SK-N-MC (cell line): ENCODE data around the gene PRKAB1.
A peak's percentile ranks its signal among the peaks of the same experiment; 100 is the strongest.

ENCODE experiments used
- DNase-seq: peaks from one replicate; pipeline ENCODE4 v3.0.0-alpha.2; 2011; ENCODE audit warnings: low read depth, low spot score
- H3K27ac ChIP-seq: fragments of 200-600 bp; sonication (generic); 2 replicates; pipeline ENCODE4 v1.5.1; 2016; ENCODE audit warnings: mixed run types
- H3K36me3 ChIP-seq: fragments of 200-600 bp; sonication (generic); 2 replicates; pipeline ENCODE4 v1.6.1; 2017; ENCODE audit warnings: antibody characterized with exemption, low read length, mixed read lengths; ENCODE audit not compliant: insufficient read depth
- H3K4me3 ChIP-seq: fragments of 200-600 bp; sonication (generic); 2 replicates; pipeline ENCODE4 v1.5.1; 2016
- H3K9ac ChIP-seq: fragments of 200-600 bp; sonication (generic); 2 replicates; pipeline ENCODE4 v1.8.0; 2017; ENCODE audit warnings: mixed run types, mixed read lengths; ENCODE audit not compliant: insufficient read length
- H3K9me3 ChIP-seq: fragments of 200-600 bp; sonication (generic); 2 replicates; pipeline ENCODE4 v1.6.1; 2017; ENCODE audit warnings: low read depth, mild to moderate bottlenecking, antibody characterized with exemption, low read length, moderate library complexity, mixed read lengths
- EZH2 ChIP-seq: fragments of 200-600 bp; sonication (generic); IDR thresholded peaks from one replicate; pipeline ENCODE4 v1.6.1; 2017; ENCODE audit warnings: antibody characterized with exemption
- FOXP2 ChIP-seq: optimal IDR thresholded peaks from 2 replicates; pipeline ENCODE3; 2011; ENCODE audit warnings: mild to moderate bottlenecking, moderate library complexity; ENCODE audit not compliant: insufficient read depth; ENCODE audit errors: extremely low read length, control extremely low read depth
- POLR2AphosphoS5 ChIP-seq: IDR thresholded peaks from 2 replicates; pipeline ENCODE4 v1.6.1; 2012; ENCODE audit warnings: mild to moderate bottlenecking, low read depth, low read length, borderline replicate concordance

Gene PRKAB1

DNA sequence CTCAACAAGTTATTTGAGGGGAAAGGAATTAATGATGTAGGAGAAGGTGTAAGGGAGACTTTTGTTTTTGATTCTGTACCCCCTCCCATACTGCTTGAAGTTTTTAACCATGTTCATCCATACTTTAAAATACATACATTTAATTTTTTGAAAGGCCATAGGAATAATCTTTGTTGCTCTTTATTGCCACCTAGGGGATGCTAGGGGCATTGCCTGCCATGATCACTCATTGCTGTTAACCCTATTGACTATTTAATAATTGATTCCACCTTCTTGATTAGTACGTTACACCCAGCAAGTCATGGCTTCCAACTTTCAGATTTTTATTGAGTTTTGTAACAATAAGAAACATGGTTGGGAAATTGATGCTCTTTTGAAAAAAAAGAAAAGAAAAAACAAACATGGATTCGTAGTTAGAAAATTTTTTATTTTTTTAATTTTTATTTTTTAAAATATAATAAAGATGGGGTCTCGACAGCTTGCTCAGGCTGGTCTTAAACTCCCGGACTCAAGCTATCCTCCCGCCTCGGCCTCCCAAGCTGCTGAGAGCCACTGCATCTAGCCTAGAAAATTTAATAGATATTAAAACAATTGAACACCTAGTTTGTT is 8.5 kb upstream of the PRKAB1 start:
- Histone ChIP-seq H3K9ac (no peak overlapping the region), H3K4me3 (no peak overlapping the region), H3K9me3 (no peaks in the 10 kb centered on the region), H3K36me3 (no peaks in the 10 kb centered on the region), H3K27ac (no peak overlapping the region)
- no peak for TF ChIP-seq POLR2AphosphoS5
- no peak for TF ChIP-seq FOXP2
- no peak for TF ChIP-seq EZH2
- no peak for DNase-seq

DNA sequence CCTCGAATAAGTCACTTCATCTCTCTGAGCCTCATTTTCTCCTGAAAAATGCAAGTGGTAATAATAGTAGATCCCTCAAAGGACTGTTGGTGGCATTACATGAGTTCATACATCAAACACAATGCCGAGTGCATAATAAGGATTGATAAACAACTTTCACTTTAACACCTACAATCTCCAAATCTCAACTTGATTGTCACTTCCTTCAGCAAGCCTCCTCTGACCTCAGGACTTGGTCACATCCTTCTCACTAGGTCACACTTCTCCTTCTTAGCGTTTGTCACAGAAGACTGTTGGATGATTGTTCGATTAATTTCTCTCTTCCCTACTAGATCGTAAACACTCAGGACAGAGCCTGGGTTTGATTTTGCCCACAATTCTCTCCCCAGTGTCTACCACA is 7.9 kb upstream of the PRKAB1 start:
- DNase-seq: no peak
- TF ChIP-seq FOXP2 (no peak), POLR2AphosphoS5 (no peak), EZH2 (no peak)
- no peaks in the 10 kb centered on the region for H3K36me3 ChIP-seq
- H3K4me3 ChIP-seq: no peak overlapping the region
- H3K27ac ChIP-seq: no peak overlapping the region
- no peaks in the 10 kb centered on the region for H3K9me3 ChIP-seq
- no peak overlapping the region for H3K9ac ChIP-seq

DNA sequence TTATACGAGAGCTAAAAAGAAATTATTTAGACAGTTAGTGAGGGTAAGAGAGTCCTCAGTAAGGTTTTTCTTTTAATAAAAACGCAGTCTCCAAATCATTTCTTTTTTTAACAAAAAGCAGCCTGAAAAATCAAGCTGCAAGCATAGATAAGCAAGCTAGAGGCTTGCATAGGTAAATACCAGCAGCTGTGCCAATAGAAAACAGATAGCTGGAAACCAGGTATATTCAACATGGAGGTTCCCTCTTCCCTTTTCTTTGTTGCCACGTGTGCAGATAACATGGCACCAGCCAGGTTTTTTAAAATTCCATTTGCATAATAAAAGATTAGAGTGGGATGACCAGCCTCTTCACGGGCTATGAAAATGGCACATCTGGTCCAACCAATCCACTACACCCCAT is 6.1 kb upstream of the PRKAB1 start:
- TF ChIP-seq EZH2 (no peak), POLR2AphosphoS5 (no peak), FOXP2 (no peak)
- no peak for DNase-seq
- Histone ChIP-seq H3K9ac (no peak overlapping the region), H3K36me3 (no peaks in the 10 kb centered on the region), H3K4me3 (no peak overlapping the region), H3K9me3 (no peaks in the 10 kb centered on the region), H3K27ac (no peak overlapping the region)

DNA sequence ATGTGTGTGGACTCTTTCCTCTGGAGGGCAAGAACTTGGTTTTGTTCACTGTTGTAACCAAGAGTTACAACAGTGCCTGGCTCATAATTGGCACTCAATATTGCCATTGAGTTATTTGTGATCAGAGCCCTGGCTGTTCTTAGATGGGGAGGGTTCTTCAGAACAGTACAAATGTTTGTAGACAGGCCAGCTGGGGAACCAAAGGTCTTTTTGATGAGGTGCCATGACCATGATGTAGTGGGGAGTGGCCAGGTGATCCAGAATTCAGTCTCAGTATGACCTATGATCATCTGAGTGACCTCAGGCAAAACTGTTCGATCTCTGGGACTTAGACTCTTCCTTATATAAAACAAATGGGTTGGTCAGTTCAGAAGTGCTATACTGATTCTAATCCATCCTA is 3.3 kb upstream of the PRKAB1 start:
- Histone ChIP-seq H3K4me3 (no peak overlapping the region), H3K27ac (no peak overlapping the region), H3K36me3 (no peaks in the 10 kb centered on the region; the same call in 1 of the 2 replicates), H3K9me3 (no peaks in the 10 kb centered on the region), H3K9ac (no peak overlapping the region)
- DNase-seq: no peak
- no peak for TF ChIP-seq EZH2
- no peak for TF ChIP-seq FOXP2

DNA sequence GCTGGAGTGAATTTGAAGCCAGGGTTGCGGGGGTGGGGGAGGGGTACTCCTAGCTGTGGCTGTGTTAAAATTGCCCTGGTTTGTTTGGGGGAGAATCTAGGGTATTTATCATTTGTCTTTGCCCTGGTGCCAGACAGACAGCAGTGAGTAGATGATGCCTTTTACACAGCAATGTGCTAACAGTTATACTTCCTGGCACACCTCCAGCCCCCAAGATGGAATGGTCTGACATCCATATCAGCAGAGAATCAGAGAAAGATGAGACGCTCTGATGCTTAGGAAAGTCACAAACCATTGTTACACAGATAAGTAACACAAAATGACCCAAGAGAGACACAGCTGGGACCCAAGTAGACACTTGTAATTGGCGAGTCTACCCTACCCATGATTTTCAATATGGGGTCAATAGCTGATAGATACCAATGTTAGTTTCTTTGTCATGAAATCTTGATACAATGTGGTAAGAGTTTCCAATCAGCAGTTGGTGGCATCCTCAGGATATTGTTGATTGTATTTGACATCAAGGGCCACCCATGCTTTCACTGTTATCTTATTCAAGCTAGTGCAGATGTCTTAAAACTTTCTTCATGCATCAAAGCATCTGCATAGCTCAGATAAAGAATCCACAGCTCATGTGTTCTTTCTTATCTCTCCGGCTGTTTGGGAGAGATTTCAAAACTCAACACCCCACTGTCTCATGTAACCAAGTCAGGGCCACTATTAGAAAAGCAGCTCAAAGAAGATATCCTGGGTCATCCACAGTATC is 2.6 kb upstream of the PRKAB1 start:
- H3K9me3 ChIP-seq: no peaks in the 10 kb centered on the region
- H3K36me3 ChIP-seq: no peaks in the 10 kb centered on the region; the same call in 1 of the 2 replicates
- no peak overlapping the region for H3K9ac ChIP-seq
- no peak for DNase-seq
- H3K4me3 ChIP-seq: no peak overlapping the region
- H3K27ac ChIP-seq: no peak overlapping the region
- no peak for TF ChIP-seq POLR2AphosphoS5
- TF ChIP-seq FOXP2: no peak
- no peak for TF ChIP-seq EZH2

DNA sequence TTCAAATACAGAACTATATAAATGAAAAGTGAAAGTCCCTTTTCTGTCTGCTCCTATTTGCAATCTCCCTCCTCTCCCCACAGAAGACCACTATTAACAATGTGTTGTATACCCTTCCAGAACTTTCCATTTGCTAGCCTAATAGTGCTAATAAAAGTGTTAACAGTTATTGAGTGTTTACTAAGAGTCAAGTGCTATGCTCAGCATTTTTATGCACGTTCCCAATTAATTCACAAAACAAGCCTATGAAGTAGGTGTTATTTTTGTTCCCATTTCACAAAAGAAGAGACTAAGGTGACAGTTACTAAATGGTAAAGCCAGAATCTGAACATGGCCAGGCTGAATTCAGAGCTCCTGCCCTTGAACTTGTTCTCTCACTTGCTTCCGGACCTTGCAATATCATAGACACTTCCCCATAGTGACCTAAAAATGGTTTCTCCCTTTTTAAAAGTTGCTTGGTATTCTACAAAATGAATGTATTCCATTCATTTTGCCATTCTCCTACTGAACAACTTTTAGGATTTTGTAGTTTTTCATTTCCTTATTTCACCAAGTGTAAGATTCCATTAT is 1.6 kb upstream of the PRKAB1 start:
- no peak for DNase-seq
- Histone ChIP-seq H3K9ac (no peak overlapping the region), H3K36me3 (peaks cover 3% of the 10 kb centered on the region; the same call in 1 of the 2 replicates), H3K9me3 (no peaks in the 10 kb centered on the region), H3K4me3 (no peak overlapping the region; the same call in 1 of the 2 replicates), H3K27ac (no peak overlapping the region)
- TF ChIP-seq FOXP2 (no peak), POLR2AphosphoS5 (no peak), EZH2 (no peak)

DNA sequence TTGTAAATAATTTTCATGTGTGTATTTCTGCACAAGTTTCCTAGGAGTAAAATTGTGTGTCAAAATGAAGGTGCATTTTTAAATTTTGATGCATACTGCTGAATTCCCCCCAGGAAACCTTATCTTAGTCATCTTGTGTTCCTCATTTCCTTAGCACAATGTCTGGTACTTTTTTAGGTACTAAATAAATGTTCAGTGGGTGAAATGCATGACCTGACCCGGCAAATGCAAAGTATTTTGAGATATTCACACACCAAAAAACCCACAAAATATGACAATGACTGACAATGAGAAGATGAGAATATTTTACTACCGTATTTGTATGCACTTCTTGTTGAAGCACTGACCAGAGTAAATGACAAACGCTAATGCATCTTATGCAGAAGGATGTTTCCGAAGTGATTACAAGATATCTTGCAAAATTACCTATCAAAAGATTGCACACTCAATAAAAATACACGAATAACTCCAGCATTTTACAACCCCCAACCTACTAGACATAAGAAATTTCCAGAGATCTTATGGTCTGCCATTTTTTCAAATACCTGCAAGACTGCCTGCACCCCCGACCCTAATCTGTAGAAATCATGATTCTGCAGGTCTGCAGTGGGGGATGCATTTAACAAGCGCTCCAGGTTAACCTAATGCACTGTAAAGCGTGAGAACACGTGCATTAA is 895 bp upstream of the PRKAB1 start:
- Histone ChIP-seq H3K9me3 (no peaks in the 10 kb centered on the region), H3K27ac (no peak overlapping the region), H3K9ac (peak overlapping the region; percentile 65), H3K36me3 (peaks cover 10% of the 10 kb centered on the region), H3K4me3 (peak overlapping the region; percentile 94)
- no peak for TF ChIP-seq FOXP2
- no peak for TF ChIP-seq EZH2
- no peak for TF ChIP-seq POLR2AphosphoS5
- no peak for DNase-seq

DNA sequence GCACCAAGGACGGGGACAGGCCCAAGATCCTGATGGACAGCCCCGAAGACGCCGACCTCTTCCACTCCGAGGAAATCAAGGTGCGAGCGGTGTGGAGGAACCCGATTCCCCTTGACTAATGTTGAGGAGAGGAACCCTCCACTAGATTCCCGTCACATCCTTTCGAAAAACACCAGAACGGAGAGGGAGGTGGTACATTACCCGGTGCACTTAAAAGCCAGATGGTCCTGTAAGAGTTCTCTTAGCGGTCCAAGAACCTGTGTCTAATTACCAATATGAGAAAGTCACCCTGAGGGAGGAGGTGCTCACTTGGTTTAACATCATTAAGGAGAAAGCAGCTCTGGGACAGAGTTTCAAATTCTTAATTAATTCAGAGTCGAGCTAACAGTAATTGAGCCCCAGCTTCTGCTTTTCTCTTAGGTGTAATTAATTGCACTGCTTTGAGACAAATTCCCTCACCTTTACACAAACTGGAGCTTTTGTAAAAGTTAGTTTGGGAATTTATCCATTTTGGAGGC is 450 bp downstream of the PRKAB1 start:
- Histone ChIP-seq H3K27ac (peak overlapping the region; percentile 52), H3K9ac (peak overlapping the region; percentile 94), H3K4me3 (peak overlapping the region; percentile 94), H3K36me3 (peaks cover 23% of the 10 kb centered on the region), H3K9me3 (no peaks in the 10 kb centered on the region)
- TF ChIP-seq EZH2 (no peak), FOXP2 (no peak), POLR2AphosphoS5 (no peak)
- no peak for DNase-seq
